Myocyte (in vitro differentiated cells): ENCODE results near the gene XCR1. TPM values are rescaled to one million over a fixed set of nuclear protein-coding genes. Genes with fewer than 3 reads are reported as not detected.
"Not testable (repeated sequence)": the region's sequence is repeated elsewhere in the genome, so short reads cannot be mapped to it uniquely, and the experiment has no call there.

ENCODE experiments used
- DNase-seq: peaks from one replicate; pipeline ENCODE4 v3.0.0-alpha.2; 2012; ENCODE audit warnings: low read depth
- total RNA-seq: library from RNA; depleted of rRNA; stranded (reverse); fragments of >200 nt; gene quantifications from 2 replicates; pipeline ENCODE4 v1.2.3, GENCODE V29; 2014

The XCR1 gene
- total RNA-seq, 1 donor from 2014 or later, result not detected

- no peak for DNase-seq
These were observed 20.0 kb downstream of the XCR1 start for GRCh38 chr3:46007280-46007679.

DNA sequence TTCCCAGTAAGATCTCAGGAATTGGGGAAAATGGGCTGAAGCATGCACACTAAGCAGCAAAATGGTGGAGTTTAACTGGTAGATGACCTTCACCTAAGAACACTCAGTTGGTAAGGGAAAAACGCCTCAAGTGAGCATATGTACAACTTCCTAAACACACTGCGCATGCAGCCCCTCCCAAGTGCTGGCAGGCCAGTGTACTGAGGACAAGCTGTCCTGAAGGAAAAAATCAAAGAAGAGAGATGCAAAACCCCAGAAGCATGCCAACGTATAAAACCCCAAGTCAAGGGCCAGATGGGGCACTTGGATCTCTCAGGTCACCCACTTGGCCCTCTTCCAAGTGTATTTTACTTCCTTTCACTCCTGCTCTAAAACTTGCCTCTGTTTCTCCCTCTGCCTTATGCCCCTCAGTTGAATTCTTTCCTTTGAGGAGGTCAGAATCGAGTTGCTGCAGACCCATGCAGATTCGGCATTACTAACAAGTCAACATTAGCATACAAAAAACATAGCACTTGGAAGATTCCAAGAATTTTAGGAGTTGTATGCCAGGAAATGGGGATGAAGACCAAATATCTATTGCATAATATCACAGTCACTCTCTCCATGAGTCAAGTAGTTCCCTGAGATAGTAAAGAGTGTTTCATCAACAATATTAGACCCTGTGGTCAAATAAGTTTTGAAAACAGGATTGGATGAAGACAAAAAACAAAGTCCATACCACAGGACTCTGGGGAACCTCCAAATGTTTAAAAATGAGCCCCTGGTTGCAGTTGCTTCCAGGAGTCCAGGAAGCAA is 20.8 kb downstream of the XCR1 start:
- DNase-seq, result peak; percentile 56

- peak; percentile 65 for DNase-seq
These were observed 23.6 kb downstream of the XCR1 start for GRCh38 chr3:46003706-46004105.

DNA sequence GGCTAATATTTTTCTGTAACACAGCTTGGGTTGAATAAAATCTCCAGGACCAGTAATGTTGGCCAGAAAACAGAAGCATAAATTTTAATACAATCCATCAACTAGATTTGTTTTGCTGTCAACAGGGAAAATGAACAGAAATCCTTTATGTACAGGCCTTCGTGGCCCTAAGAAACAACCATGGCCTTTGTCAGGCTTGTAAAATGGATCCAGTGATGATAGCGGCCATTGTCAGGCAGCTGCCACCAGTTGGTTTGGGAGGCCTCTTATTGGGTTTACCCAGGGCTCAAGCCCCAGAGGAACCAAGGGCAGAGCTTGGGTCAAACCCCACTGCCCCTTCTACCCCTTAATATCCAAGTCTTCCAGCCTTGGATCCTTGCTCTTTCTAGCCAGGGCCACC is 26.1 kb downstream of the XCR1 start:
- DNase-seq, result no peak

DNA sequence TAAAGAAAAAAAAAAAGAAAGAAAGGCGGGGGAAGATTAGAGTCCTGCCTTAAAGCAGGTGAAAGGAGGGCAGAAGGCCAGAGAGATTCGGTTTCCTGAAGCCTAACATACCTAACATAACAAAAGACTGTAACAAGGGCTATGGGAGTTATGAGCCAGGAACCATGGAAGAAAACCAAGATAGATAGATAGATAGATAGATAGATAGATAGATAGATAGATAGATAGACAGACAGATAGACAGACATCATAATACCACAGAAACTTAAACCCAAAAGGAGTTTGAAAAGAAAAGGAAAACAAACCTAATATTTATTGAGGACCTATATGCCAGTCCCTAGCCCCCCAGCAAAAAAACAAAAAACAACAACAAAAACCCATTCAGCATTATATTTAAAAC is 29.3 kb downstream of the XCR1 start:
- DNase-seq, result no peak

- not testable (repeated sequence) for DNase-seq
These were observed 29.8 kb downstream of the XCR1 start for GRCh38 chr3:45997499-45997898.

DNA sequence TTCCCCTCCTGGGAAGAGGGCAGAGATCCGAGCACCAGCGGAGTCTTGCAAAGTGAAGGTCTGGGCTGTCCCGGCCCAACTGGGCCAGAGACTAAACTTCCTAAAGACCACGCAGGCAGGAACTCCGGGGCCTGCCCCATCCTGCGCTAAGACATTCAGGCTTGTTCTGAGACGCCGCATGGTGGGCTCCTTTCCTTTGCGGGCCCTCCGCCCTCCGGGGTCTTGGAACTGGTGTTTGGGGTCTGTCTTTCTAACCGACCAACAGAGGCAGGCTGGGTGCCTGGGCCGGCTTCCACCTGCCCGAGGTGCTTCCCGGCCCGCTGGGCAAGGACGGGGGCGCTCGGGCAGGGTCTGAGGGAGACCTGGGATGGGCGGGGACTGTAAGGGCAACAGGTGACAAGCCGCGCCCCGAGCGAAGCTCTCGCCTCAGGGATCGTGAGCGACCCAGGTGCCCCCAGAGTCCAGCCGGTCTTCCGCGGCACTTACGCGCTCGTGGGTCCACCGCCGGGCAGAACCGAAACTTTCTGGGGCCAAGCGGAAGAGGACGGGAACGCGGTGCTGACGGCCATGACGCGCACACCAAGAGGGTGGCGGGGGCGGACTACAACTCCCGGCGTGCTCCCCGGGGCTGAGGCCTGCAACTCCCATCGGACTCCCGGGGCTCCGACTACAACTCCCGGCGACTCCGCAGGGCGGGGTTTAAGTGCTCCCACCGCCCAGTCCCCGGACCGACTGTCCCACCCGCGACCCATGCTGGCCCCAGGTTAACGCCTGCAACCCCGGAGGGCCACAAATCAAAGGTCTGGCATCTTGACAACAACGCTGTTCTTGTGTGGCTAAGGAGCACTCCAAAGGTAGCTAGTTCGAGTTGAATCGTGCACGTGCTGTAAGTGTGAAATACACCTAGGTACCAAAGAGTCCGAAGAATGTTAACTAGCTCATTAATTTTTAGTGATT is 31.8 kb downstream of the XCR1 start, which contains the start of gene FYCO1:
Gene FYCO1 (minus strand): TSS at position 589 of the 957 bp plus-strand sequence. CDS start 10,914 bp downstream, outside the sequence.
- DNase-seq, result peak; percentile 92

DNA sequence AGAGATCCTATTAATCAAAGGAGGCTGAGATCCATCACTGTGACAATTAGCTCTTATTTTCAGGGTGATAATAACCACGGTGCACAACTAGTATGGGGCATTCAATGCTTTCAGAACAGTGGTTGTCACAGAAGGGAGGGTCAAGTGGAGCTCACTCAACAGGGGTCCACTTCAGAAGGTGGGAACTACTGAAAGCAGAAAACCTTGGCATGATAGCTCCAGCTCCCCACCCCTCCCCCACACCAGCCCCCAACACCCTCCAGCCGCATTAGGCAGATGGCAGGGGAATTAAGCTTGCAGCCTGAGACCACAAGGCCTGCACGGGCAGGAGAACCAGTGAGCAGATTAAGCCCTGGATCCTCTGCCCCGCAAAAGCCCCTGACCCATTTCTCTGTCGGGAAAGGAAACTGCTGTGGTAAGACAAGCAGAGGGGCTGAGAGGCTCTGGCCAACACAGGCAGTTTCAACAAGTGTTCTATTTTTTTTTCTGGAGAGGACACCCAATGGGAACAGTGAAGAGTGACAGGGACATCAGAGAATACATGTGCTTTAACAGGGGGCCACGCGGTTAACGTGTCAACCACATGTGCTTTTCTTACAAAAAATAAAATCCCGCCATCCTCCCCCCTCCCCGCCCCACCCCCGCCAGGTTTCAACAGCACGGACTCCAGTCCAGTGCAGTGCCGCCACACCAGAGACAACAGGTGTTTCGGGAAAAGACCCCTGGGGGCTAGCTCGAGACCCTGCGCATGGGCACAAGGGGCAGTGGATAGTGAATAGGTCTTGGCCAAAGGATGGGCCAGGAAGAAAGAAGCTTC is 32.7 kb downstream of the XCR1 start:
- peak; percentile 35 for DNase-seq

- no peak for DNase-seq
These were observed 33.8 kb downstream of the XCR1 start for GRCh38 chr3:45993421-45994027.

GRCh38 chr3:45992821-45993221 is 34.5 kb downstream of the XCR1 start:
- no peak for DNase-seq

DNA sequence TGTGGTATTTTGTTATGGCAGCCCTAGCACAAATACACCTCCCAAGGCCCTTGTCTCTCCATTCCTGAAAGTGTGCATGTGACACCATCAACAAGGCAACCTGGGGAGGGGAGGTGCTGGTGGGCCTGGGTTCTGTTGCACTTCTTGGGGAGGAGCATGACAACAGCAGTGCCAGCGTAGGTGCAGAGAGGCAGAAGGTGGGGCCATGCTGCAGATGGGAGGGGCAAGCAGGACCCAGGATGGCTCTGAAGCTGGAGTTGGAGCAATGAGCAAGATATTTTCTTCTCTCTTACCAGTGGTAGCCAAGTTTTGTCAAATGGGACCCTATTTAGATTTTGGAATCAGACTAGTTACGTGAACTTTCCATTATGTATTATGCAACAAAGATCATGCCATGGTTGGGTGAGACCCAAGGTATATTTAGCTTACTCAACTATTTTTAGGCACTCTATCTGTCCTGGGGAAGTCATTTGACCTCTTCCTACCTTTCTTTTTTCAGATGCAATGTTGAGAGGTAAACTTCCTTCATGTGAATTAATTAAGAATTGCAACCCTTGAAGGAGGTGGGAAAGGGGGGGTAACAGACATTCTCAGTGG is 35.1 kb downstream of the XCR1 start:
- no peak for DNase-seq

DNA sequence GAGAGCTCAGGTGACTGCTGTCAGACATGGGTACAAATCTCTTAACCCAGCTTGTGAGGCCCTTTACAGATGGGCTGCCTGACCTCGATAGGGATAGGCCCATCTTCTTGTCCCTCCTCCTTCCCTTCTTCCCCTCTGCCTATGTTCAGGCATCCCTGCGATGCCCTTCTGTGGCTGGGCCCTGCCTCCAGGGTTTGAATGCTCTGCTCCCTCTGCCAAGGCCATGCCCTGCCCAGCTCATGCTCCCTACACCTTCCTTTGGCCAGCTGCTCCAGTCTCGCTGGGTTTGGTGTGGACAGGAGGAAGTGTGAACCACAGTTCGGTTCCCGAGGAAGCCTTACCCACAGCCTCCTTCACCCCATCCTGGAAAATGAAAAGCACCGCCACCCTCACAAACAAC is 35.9 kb downstream of the XCR1 start:
- no peak for DNase-seq

DNA sequence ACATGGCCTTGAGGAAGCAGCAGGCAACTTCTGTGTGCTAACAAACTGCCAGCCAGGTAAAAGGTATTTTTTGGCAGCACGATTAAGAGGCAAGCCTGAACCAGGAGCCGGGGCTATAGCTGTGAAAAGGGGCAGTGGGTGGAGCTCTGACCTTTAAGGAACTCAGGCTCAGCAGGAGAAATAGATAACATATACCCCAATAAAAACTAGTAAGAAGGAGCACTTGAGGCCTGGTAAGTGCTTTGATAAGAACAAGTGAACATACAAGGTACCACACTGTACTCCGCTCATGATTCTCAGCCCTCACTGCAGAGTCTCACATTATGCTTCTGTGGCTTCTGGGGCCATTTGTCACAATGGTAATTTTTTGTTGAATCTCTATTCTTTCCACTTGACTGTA is 37.1 kb downstream of the XCR1 start:
- DNase-seq, result no peak

- no peak for DNase-seq
These were observed 38.5 kb downstream of the XCR1 start for GRCh38 chr3:45988804-45989203.

GRCh38 chr3:45988362-45988761 is 38.9 kb downstream of the XCR1 start:
- DNase-seq, result no peak

GRCh38 chr3:45987368-45988291 is 39.7 kb downstream of the XCR1 start:
- DNase-seq, result peak; percentile 85

- DNase-seq, result peak; percentile 94
These were observed 40.8 kb downstream of the XCR1 start for GRCh38 chr3:45986303-45986982.

DNA sequence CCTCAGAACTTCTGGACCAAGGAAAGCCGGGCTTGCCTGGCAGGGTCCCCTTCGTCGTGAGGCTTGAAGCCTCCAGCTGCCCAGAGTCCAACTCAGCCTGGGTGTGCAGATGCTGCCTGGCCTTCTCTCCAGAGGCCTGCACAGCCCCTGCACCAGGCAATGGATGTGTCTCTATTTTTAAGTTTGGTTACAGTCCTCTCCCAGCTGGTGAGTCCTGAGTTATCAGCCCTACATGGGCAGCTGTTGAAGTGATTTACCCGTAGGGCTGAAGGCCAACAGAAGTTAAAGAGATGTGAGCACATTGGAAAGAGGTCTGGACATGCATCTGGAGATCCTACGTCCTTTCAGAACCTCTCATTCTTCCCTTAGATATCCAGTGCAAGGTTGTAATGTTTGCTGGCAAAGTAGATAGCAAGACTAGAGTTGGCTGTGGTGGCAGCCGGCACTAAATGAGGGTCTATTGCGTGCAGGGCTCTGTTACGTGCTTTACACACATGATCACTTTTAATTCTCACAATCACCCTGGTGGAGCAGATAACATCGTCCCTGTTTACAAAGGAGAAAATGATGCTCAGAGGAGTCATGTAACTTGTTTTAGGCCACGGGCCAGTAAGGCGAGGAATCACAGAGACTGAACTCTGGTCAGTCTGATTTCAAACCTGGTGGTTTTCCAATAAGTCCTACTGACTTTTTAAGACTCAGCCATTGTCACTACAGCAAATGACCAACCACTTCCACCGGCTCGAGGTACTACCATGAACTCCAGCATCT is 41.6 kb downstream of the XCR1 start:
- DNase-seq, result peak; percentile 92
